AG04450 (cell line): ENCODE data around the gene SLC16A2. TPM values are rescaled to one million over a fixed set of nuclear protein-coding genes. Genes with fewer than 3 reads are reported as not detected.

Source experiments
- CTCF ChIA-PET: fragments of 300-600, 350-600 bp; formaldehyde crosslinking; extraction: SDS; loops from one replicate; lab custom pipeline; 2022; ENCODE audit warnings: antibody characterized with exemption, inconsistent platforms; lab: Charles Lee
- POLR2A ChIA-PET: fragments of 350-600 bp; formaldehyde crosslinking; extraction: SDS; loops from one replicate; lab custom pipeline; 2021; ENCODE audit warnings: antibody characterized with exemption, inconsistent platforms; lab: Yijun Ruan, JAX
- DNase-seq: peaks from one replicate; pipeline ENCODE4 v3.0.0-alpha.2; 2011; ENCODE audit warnings: low read depth, low spot score
- H3K27ac ChIP-seq: one replicate; pipeline ENCODE4 v1.5.1; 2012; ENCODE audit warnings: low read depth, low read length, control low read depth
- H3K27me3 ChIP-seq: one replicate; pipeline ENCODE4 v1.6.0; 2012; ENCODE audit warnings: low read length; ENCODE audit not compliant: control insufficient read depth, insufficient read depth
- H3K4me3 ChIP-seq: 2 replicates; pipeline ENCODE4 v1.5.1; 2011; ENCODE audit warnings: mild to moderate bottlenecking, low read depth, low read length, control low read depth
- H3K9me3 ChIP-seq: 2 replicates; pipeline ENCODE4 v1.5.1; 2012; ENCODE audit warnings: low read length; ENCODE audit not compliant: control insufficient read depth, insufficient read depth
- polyA plus RNA-seq: library from polyadenylated mRNA; depleted of rRNA; stranded (reverse); fragments of >200 nt; gene quantifications from 2 replicates; pipeline ENCODE4 v1.2.3, GENCODE V29; 2011; rRNA removed
- small RNA-seq: library from RNA; depleted of rRNA; stranded (forward); fragments of <200 nt; gene quantifications from one replicate; pipeline ENCODE3, GENCODE V24; 2012; ENCODE audit warnings: low read depth; ENCODE audit not compliant: insufficient read length
- TF ChIP-seq, protein P1 (sequence below): IDR thresholded peaks from 2 replicates; pipeline ENCODE4 v1.5.1; 2011; ENCODE audit warnings: low read depth, low read length, control low read depth, inconsistent platforms

Gene SLC16A2
- polyA plus RNA-seq, 1 experiment: 42.6 TPM

DNA sequence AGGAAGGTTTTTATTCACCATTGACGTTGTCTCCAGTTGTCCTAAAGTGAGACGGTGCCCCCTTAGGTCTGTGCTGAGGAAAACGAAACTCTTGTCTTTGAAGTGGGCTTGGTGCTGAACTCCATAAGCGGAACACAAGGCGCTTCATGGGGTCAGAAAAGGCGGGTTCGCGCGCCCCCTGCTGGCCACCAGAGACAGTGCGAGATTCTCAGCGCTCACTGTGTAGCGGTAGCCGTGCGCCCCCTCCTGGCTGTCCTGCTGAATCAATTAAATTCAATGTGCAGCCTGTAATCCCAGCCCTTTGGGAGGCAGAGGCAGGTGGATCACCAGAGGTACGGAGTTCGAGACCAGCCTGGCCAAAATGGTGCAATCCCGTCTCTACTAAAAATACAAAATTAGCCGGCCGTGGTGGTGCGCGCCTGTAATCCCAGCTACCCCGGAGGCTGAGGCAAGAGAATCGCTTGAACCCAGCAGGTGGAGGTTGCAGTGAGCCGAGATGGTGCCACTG lies 129.1 kb downstream of the SLC16A2 start:
- Histone ChIP-seq H3K27ac (no peak overlapping the region), H3K9me3 (no peaks in the 10 kb centered on the region), H3K4me3 (peak overlapping the region; percentile 33), H3K27me3 (no peaks in the 10 kb centered on the region)
- TF ChIP-seq, protein P1, sequence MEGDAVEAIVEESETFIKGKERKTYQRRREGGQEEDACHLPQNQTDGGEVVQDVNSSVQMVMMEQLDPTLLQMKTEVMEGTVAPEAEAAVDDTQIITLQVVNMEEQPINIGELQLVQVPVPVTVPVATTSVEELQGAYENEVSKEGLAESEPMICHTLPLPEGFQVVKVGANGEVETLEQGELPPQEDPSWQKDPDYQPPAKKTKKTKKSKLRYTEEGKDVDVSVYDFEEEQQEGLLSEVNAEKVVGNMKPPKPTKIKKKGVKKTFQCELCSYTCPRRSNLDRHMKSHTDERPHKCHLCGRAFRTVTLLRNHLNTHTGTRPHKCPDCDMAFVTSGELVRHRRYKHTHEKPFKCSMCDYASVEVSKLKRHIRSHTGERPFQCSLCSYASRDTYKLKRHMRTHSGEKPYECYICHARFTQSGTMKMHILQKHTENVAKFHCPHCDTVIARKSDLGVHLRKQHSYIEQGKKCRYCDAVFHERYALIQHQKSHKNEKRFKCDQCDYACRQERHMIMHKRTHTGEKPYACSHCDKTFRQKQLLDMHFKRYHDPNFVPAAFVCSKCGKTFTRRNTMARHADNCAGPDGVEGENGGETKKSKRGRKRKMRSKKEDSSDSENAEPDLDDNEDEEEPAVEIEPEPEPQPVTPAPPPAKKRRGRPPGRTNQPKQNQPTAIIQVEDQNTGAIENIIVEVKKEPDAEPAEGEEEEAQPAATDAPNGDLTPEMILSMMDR: peak; percentile 93
- ChIA-PET CTCF (interaction anchor here (0.6 to 0.7 kb wide), 3 partner anchors 19 to 167 kb away, joined by 3 to 5 read pairs (median 3); no protein-coding TSS in a partner anchor), POLR2A (no interaction called here)
- peak; percentile 41 for DNase-seq

DNA sequence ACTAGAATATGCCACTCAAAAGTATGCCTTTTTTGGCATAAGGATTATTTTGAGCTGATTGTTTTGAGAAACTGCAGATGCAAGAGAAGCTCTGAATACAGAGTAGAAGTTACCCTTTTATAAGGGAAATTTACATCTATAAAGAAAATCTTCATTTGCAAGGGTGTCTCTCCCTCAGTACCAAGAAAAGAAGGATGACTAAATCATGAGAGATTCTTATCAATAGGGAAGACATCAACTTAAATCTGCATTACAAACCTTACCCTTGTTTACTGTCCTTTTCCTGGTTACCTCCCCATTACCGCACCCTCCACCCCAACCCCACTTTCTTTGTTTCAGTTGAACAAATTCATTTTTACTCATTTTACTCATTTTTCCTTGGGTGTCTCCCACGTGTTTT lies 130.6 kb downstream of the SLC16A2 start:
- H3K9me3 ChIP-seq: no peaks in the 10 kb centered on the region
- no peak overlapping the region for H3K27ac ChIP-seq
- no peak for DNase-seq
- H3K27me3 ChIP-seq: no peaks in the 10 kb centered on the region
- CTCF ChIA-PET: interaction anchor here (0.6 to 1.1 kb wide), 3 partner anchors 65 to 202 kb away, joined by 3 read pairs; no protein-coding TSS in a partner anchor
- POLR2A ChIA-PET: no interaction called here
- TF ChIP-seq, protein P1: no peak
- no peak overlapping the region for H3K4me3 ChIP-seq

DNA sequence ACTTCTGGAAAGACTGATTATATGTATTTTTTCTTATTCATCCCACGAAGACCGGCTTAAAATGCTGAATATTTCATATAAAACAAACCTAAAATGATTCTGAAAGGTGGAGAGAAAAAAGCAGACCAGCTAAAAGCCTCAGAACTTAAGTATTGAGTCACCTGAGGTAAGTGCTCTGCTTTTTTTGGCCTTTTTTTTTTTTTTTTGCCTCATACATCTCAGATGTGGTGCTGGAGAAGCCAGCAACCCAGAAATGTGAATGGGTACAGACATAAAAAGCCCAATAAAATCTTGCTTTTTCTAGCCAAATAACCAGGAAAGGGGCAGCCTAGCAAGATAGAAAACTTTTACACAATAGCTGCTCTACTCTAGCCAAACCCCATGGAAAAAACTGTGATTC lies 136.1 kb downstream of the SLC16A2 start:
- ChIA-PET POLR2A (no interaction called here), CTCF (no interaction called here)
- TF ChIP-seq, protein P1: no peak
- no peak overlapping the region for H3K4me3 ChIP-seq
- no peaks in the 10 kb centered on the region for H3K27me3 ChIP-seq
- no peaks in the 10 kb centered on the region for H3K9me3 ChIP-seq
- H3K27ac ChIP-seq: no peak overlapping the region
- no peak for DNase-seq

DNA sequence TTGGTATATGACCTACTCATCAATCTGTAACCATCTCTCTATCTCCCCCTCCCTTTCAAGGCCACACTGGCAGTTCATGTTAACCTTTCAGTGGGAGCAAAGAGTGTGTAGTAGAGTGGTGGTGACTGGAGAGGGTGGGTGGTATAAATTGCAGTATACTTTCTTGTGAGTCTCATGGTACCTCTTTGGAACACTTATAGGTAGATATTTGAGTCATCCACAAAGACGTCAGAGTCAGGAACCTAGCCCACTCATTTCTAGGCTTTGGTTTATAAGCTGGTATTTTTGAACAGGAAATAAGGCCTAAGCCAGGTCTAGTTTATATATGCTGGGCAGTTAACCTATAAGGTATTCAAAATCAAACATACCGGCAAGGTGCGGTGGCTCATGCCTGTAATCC lies 156.8 kb downstream of the SLC16A2 start:
- Histone ChIP-seq H3K9me3 (no peaks in the 10 kb centered on the region), H3K27me3 (no peaks in the 10 kb centered on the region), H3K27ac (no peak overlapping the region), H3K4me3 (no peak overlapping the region)
- ChIA-PET CTCF (no interaction called here), POLR2A (no interaction called here)
- DNase-seq: no peak
- TF ChIP-seq, protein P1: no peak

DNA sequence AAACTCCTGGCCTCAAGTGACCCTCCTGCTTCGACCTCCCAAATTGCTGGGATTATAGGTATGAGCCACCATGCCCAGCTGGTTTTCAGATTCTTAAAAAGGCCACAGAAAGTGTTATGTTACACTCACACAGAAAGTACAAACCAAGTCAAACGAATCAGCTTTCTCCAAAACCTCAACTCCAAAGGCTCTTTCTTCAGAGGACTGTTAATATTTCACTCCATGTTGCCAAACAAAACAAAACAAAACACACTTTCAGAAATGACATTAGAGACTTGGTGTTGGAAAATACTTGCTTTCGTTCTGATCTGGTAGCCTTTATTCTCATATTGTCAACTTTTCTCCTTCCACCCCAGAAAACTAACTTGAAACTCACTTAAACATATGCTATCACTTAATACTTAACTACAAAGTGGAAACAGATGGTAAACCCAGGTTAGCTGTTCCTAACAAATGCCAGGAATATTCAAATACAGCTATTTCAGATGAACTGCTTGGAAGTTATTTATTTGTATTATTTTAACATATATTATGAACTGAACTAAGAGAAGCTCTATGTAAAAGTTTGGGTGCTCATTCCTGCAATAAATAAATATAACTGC lies 158.4 kb downstream of the SLC16A2 start:
- CTCF ChIA-PET: interaction anchor here (0.6 kb wide), 1 partner anchor 273 kb away, joined by 4 read pairs; no protein-coding TSS in a partner anchor
- DNase-seq: peak; percentile 0

More for the DNA sequence above, 158.4 kb downstream of the SLC16A2 start:
- no peak overlapping the region for H3K4me3 ChIP-seq
- POLR2A ChIA-PET: no interaction called here
- TF ChIP-seq, protein P1: no peak
- no peaks in the 10 kb centered on the region for H3K27me3 ChIP-seq
- H3K27ac ChIP-seq: peak overlapping the region; percentile 21
- H3K9me3 ChIP-seq: no peaks in the 10 kb centered on the region

Small RNA genes within 50 kb of the gene (small RNA-seq; reads per million reads assigned to genes)
- not detected for gene RN7SL790P

Other genes starting within 250 kb of the SLC16A2 start
- gene ZCCHC13, start 117.3 kb upstream of the SLC16A2 start, polyA plus RNA-seq: not detected in 2 replicates
- gene RLIM, start 193.1 kb downstream of the SLC16A2 start, polyA plus RNA-seq: 25.0 and 32.7 TPM in 2 replicates